ENCODE data around the gene PSME3.
"Not testable (repeated sequence)": the region's sequence is repeated elsewhere in the genome, so short reads cannot be mapped to it uniquely, and the experiment has no call there.

PSME3 gene

DNA sequence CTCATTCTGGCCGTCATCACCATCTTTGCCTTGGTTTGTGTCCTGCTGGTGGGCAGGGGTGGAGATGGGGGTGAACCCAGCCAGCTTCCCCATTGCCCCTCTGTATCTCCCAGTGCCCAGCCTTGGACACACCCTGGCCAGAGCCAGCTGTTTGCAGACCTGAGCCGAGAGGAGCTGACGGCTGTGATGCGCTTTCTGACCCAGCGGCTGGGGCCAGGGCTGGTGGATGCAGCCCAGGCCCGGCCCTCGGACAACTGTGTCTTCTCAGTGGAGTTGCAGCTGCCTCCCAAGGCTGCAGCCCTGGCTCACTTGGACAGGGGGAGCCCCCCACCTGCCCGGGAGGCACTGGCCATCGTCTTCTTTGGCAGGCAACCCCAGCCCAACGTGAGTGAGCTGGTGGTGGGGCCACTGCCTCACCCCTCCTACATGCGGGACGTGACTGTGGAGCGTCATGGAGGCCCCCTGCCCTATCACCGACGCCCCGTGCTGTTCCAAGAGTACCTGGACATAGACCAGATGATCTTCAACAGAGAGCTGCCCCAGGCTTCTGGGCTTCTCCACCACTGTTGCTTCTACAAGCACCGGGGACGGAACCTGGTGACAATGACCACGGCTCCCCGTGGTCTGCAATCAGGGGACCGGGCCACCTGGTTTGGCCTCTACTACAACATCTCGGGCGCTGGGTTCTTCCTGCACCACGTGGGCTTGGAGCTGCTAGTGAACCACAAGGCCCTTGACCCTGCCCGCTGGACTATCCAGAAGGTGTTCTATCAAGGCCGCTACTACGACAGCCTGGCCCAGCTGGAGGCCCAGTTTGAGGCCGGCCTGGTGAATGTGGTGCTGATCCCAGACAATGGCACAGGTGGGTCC is 18.4 kb downstream of the PSME3 start:
- not testable (repeated sequence) for DNase-seq

DNA sequence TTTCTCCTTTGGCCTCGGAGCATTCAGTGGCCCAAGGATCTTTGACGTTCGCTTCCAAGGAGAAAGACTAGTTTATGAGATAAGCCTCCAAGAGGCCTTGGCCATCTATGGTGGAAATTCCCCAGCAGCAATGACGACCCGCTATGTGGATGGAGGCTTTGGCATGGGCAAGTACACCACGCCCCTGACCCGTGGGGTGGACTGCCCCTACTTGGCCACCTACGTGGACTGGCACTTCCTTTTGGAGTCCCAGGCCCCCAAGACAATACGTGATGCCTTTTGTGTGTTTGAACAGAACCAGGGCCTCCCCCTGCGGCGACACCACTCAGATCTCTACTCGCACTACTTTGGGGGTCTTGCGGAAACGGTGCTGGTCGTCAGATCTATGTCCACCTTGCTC is 19.2 kb downstream of the PSME3 start:
- no peak for DNase-seq

DNA sequence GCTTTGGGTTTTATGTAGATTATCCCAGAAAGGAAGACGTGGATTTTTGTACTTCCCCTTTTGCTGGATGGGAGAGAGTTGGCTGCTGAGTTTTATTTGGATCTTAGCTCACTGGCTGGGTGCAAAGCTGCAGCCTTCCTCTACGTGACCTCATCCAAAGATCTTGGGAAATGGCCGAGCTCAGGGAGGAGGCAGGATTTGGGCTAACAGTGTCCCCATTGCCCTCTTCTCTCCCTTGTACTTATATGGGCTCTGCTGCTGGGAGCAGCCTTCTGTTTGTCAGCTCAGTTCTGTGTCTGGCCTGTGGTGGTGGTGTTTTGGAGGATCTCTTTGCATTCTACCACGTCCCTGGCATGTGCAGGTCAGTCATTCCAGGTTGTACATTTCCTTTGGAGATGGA is 19.8 kb downstream of the PSME3 start:
- DNase-seq = no peak

DNA sequence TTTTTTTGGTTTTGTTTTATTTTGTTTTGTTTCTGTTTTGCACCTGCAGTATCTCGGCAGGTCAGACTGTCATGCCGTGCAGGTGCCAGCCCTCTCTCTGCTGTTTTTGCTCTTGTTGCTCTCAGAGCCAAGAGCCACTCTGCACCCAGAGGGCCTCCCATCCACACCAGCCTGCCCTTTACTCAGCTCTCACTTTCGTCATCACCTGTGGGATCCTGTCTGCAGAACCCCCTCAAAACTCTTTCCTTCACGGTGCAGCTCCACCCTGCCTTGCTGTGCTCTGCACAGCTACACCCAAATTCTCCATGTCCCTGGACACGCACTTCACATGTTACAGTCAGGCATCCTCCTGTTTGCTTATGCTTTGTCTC is 20.4 kb downstream of the PSME3 start:
- no peak for DNase-seq

DNA sequence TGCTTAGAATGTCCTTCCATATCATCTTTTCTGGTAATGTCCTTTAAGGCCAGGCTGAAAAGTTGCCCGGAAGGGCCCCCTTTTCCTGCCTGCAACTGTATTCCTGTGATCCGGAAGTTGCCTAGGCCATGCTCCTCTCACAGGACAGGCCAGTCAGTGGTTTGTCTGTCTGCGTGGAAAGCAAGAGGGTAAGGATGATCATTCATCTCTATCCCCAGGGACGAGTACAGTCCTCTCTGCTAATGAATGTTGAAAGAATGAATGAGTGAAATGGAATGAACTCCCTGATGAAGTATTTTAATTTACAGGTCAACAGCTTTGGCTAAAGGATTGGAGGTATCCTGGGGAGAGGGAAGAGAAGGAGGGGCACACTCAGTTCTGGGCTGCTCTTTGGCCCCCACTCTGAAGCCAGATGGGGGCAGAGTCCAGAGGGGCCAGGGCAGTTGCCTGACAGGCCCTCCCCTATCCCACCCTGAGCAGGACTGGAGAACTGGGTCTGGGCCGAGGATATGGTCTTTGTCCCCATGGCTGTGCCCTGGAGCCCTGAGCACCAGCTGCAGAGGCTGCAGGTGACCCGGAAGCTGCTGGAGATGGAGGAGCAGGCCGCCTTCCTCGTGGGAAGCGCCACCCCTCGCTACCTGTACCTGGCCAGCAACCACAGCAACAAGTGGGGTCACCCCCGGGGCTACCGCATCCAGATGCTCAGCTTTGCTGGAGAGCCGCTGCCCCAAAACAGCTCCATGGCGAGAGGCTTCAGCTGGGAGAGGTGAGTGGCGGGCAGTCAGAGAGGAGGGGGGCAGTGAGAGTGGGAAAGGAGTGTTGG is 21.0 kb downstream of the PSME3 start:
- DNase-seq = no peak

DNA sequence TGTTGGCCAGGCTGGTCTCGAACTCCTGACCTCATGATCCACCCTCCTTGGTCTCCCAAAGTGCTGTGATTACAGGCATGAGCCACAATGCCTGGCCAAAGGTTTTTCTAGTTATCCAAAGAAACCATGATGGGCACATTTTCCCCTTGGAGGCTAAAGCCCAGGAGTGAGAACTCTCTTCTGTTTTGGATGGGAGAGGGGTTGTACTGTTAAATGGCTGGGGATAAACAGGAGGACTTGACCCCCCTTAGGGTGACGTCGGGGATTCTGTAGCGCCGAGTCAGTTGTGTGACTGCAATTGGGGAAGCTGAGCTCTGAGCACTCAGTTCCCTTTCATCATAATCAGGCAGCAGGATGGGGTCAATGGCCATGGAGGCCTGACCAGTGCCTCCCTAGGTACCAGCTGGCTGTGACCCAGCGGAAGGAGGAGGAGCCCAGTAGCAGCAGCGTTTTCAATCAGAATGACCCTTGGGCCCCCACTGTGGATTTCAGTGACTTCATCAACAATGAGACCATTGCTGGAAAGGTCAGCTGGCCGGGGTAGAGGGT is 21.9 kb downstream of the PSME3 start:
- no peak for DNase-seq

DNA sequence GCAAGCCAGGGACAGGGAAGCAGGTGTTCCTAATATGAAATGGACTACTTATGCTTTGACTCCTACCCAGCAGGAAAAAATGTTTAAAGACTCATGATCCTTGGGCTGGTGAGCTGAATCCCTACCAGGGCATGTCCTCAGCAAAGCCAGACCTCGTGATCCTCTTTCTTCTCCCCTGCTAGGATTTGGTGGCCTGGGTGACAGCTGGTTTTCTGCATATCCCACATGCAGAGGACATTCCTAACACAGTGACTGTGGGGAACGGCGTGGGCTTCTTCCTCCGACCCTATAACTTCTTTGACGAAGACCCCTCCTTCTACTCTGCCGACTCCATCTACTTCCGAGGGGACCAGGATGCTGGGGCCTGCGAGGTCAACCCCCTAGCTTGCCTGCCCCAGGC is 22.9 kb downstream of the PSME3 start:
- not testable (repeated sequence) for DNase-seq

DNA sequence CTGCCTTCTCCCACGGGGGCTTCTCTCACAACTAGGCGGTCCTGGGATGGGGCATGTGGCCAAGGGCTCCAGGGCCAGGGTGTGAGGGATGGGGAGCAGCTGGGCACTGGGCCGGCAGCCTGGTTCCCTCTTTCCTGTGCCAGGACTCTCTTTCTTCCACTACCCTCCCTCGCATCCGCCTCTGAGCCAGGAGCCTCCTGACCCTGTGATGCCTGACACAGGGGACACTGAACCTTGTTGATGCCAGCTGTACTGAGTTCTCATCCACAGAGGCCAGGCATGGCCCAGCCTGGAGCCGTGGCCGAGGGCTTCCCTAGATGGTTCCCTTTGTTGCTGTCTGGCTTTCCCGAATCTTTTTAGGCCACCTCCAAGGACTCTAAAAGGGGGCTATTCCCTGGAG is 23.3 kb downstream of the PSME3 start:
- not testable (repeated sequence) for DNase-seq

DNA sequence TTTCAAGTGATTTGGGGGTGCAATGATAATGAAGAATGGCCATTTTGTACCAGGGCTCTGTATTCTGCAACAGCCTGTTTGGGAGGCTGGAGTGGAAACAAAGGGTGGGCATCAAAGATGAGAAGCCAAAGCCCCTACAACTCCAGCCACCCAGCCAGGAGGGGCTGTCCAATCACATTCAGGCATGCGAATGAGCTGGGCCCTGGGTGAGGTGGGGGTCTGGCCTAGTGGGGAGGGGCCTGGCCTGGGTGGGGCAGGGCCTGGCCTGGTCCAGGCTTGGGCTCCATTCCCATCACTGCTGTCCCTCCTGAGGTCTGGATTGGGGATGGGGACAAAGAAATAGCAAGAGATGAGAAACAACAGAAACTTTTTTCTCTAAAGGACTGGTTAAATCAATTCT is 24.2 kb downstream of the PSME3 start:
- DNase-seq = no peak

DNA sequence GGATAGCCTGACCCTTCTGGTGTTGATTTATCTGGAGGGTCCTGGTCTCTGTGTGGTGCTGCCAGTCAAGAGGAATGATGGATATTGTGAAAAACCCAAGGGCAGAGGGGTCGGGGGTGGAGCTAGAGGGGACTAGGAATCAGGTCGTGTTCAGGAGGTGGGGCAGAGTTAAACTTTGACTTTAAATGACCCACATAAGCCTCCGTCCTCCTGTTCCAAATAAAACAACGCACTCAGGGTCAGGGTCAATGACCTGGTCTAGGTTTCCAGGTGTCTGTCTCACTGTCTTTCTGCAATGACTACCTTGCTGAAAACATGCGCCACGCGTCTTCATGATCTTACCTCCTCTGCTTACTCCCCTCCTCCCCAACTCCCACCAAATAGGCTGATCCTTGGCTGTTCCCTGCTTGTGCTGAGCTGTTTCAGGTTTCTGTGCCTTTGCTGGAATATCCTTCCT is 32.5 kb downstream of the PSME3 start:
- no peak for DNase-seq

DNA sequence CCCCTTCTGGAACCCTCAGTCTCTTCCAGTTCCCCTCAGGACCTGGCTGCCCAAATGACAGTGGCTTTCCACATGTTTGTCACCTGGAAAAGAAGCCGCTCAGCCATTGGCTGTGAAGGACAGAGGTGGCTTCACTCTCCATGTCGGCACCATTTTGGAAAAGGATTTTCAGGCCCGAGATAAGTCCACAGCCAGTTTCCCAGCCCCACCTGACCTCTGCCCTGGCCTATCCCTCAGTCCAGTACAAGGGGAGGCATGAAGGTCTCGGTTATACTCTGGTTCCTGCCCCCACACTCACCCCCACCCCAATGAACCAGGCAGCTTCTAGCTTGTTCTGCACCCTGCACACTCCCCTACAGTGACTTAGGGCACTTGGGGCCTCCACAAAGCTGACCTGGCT is 33.0 kb downstream of the PSME3 start:
- DNase-seq = no peak

DNA sequence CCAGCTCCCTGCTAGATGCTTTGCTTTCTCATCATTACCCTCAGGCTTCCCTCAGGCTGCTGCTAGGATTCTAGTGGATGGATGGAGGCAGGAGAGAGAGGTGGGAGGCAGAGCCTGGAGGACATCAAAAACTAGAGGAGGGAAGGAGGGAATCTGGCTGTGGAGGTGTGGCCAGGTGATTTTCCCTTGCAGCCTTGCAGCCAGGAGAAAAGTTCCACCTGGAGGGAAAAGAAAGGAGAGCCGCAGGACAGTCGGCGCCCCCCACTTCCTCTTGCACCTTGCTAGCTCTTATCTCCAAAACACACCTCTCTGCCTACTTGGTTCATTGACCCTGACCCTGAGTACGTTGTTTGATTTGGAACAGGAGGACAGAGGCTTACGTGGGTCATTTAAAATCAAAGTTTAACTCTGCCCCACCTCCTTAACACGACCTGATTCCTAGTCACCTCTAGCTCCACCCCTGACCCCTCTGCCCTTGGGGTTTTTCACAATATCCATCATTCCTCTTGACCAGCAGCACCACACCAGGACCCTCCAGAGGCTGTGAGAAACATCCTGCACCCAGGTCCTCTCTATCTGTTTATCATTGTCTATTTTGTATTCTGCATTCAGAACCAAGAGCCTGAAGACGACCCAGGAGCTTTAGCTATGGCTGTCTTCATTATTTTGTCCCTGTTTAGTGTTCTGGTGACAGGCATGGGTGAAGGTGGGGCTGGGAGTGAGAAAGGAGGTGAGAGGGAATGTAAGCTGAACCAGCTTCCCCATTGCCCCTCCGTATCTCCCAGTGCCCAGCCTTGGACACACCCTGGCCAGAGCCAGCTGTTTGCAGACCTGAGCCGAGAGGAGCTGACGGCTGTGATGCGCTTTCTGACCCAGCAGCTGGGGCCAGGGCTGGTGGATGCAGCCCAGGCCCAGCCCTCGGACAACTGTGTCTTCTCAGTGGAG is 33.7 kb downstream of the PSME3 start:
- DNase-seq = no peak

DNA sequence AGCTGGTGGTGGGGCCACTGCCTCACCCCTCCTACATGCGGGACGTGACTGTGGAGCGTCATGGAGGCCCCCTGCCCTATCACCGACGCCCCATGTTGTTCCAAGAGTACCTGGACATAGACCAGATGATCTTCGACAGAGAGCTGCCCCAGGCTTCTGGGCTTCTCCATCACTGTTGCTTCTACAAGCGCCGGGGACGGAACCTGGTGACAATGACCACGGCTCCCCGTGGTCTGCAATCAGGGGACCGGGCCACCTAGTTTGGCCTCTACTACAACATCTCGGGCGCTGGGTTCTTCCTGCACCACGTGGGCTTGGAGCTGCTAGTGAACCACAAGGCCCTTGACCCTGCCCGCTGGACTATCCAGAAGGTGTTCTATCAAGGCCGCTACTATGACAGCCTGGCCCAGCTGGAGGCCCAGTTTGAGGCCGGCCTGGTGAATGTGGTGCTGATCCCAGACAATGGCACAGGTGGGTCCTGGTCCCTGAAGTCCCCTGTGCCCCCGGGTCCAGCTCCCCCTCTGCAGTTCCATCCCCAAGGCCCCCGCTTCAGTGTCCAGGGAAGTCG is 34.6 kb downstream of the PSME3 start:
- DNase-seq = not testable (repeated sequence)

DNA sequence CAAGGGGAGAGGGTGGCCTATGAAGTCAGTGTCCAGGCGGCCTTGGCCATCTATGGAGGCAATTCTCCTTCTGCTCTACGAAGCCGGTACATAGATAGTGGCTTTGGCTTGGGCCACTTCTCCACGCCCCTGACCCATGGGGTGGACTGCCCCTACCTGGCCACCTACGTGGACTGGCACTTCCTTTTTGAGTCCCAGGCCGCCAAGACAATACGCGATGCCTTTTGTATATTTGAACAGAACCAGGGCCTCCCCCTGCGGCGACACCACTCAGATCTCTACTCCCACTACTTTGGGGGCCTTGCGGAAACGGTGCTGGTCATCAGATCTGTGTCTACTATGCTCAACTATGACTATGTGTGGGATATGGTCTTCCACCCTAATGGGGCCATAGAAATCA is 35.1 kb downstream of the PSME3 start:
- DNase-seq = no peak

DNA sequence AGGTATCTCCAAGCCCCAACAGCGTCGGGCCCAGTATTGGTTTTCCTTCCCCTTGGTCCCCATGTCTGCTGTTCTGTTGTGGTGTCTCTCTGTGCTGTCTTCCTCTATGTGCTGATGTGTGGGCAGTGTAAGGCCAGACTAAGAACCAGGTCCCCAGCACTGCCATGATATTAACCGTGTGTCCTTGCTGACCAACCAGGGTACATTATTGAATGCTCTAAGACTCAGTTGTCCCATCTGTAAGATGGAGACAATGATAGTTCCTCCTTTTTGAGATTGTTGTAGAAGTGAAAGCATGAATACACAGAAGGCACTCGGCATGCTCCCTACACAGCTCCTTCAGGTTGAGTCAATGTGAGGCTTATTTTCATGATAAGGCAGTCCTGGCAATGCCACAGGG is 38.5 kb downstream of the PSME3 start:
- no peak for DNase-seq

DNA sequence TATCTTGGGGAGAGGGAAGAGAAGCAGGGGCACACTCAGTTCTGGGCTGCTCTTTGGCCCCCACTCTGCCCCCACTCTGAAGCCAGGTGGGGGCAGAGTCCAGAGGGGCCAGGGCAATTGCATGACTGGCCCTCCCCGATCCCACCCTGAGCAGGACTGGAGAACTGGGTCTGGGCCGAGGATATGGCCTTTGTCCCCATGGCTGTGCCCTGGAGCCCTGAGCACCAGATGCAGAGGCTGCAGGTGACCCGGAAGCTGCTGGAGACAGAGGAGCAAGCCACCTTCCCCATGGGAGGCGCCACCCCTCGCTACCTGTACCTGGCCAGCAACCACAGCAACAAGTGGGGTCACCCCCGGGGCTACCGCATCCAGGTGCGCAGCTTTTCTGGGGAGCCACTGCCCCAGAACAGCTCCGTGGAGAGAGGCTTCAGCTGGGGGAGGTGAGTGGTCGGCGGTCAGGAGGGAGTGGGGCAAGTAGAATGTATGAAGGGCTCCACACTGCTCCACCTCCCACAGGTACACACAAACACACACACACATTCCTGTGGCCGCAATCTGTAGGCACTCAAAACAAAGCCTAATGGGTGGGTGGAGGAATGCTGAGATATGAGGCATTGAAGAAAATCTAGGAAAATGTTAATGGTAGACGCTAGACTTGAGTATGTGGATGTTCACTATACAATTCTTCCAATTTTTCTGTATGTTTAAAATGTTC is 39.2 kb downstream of the PSME3 start:
- DNase-seq = no peak

DNA sequence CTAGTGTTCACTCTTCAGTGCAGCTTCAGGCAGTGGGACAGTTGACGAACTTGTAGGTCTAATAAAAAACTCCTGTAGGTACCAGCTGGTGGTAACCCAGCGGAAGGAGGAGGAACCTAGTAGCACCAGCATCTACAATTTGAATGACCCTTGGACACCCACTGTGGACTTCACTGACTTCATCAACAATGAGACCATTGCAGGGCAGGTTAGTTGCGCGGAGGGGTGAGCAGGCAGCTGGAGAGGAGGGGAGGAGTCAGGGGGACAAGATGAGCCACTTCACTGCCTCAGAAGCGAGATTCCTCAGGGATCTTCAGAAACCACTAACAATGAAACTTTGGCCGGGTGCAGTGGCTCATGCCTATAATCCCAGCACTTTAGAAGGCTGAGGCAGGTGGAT is 40.1 kb downstream of the PSME3 start:
- no peak for DNase-seq

DNA sequence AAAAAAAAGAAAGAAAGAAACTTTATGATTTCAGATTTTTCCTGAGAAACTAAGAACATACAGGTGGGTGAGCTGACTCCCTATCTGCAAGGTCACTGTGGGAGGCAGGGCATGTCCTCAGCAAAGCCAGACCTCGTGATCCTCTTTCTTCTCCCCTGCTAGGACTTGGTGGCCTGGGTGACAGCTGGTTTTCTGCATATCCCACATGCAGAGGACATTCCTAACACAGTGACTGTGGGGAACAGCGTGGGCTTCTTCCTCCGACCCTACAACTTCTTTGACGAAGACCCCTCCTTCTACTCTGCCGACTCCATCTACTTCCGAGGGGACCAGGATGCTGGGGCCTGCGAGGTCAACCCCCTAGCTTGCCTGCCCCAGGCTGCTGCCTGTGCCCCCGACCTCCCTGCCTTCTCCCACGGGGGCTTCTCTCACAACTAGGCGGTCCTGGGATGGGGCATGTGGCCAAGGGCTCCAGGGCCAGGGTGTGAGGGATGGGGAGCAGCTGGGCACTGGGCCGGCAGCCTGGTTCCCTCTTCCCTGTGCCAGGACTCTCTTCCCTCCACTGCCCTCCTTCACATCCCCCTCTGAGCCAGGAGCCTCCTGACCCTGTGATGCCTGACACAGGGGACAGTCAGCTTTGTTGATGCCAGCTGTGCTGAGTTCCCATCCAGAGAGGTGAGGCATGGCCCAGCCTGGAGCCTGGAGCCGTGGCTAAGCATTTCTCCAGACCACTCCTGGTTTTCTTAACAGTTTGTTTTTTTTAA is 40.9 kb downstream of the PSME3 start:
- DNase-seq = not testable (repeated sequence)

DNA sequence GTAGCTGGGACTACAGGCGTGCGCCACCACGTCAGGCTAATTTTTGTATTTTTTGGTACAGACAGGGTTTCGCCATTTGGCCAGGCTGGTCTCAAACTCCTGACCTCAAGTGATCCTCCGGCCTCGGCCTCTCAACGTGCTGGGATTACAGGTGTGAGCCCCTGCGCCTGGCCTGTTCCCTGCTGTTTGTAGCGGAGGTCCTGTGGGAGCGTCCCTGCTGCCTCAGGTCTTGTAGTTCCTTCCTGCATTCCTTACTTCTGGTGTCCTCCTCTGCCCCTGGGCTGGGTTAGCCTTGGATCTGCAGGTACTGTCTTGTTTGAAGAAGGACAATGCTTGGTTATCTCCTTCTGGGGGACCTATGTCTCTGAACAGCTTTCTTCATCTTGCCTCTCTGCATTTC is 43.8 kb downstream of the PSME3 start:
- no peak for DNase-seq

DNA sequence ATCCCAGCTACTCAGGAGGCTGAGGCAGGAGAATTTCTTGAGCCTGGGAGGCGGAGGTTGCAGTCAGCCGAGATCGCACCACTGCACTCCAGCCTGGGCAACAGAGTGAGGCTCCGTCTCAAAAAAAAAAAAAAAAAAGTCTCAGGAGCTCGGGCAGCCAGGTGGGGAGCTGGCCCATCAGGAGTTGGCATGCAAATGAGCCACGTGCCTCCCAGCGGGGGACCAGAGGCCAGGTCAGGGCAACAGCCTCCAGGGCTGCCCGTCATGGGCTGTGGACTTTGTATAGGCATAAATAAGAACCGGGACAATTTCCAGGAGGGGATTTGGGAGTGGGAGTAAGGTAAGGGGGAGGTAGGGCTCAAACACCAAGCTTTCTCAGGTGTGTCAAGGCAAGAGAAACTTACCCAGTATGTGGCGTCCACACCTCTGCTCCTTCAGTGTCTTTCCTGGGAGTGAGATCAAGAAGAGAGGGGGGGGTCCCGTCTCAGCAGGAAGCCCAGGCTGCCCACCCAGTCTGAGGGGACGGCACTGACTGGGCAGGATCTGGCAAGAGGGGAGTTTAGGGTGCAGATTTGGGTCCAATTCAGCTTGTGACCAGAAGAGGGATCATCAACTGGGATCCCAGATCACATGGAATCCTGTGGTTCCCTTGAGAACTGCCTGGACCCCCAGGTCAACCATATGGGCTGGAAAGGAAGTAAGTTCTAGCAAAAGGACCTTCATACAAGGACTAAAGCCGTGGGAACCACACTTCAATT is 45.1 kb downstream of the PSME3 start:
- DNase-seq = no peak
